ENCODE data around the gene CNIH4. TPM values are rescaled to one million over a fixed set of nuclear protein-coding genes. Genes with fewer than 3 reads are reported as not detected.

The CNIH4 gene
- polyA plus RNA-seq, 1 donor from 2014 or later = 53.2 TPM

- Histone ChIP-seq H3K9ac (ENCODE audit: low read length) (no peak overlapping the region), H3K27ac (ENCODE audit: low read length) (no peak overlapping the region), H3K36me3 (ENCODE audit: insufficient read depth, low read length) (peaks cover 29% of the 10 kb centered on the region), H3K27me3 (ENCODE audit: insufficient read depth, low read depth, low read length) (no peaks in the 10 kb centered on the region), H3F3A (ENCODE audit: insufficient read depth, low read length, poor library complexity, severe bottlenecking) (no peaks in the 10 kb centered on the region), H3K9me2 (ENCODE audit: insufficient read depth, low read length) (no peaks in the 10 kb centered on the region), H2AFZ (ENCODE audit: low read depth, low read length) (no peak overlapping the region), H4K20me1 (ENCODE audit: insufficient read depth) (no peaks in the 10 kb centered on the region), H3K79me2 (replicated peaks; ENCODE audit: insufficient read depth, low read length) (peaks cover 5% of the 10 kb centered on the region), H3K4me3 (ENCODE audit: low read length) (no peak overlapping the region), H3K4me2 (ENCODE audit: low read length) (no peak overlapping the region), H3K9me3 (ENCODE audit: low read length) (no peaks in the 10 kb centered on the region)
- TF ChIP-seq TAF1 (IDR thresholded peaks at IDR 0.05; ENCODE audit: low read depth) (no peak), MXI1 (conservative IDR thresholded peaks at IDR 0.05; ENCODE audit: poor library complexity, severe bottlenecking) (no peak), RAD21 (conservative IDR thresholded peaks at IDR 0.05) (no peak), REST (IDR thresholded peaks at IDR 0.05; ENCODE audit: borderline replicate concordance) (no peak)
Measured at GRCh38 chr1:224393294-224393693, 36.6 kb downstream of the CNIH4 start.

- no peaks in the 10 kb centered on the region for H3F3A ChIP-seq (ENCODE audit: insufficient read depth, low read length, poor library complexity, severe bottlenecking)
- H3K4me2 ChIP-seq (ENCODE audit: low read length) = no peak overlapping the region
- H3K27me3 ChIP-seq (ENCODE audit: insufficient read depth, low read depth, low read length) = no peaks in the 10 kb centered on the region
- no peak overlapping the region for H2AFZ ChIP-seq (ENCODE audit: low read depth, low read length)
- TF ChIP-seq EP300 (conservative IDR thresholded peaks at IDR 0.05; ENCODE audit: poor library complexity, severe bottlenecking) = no peak
- no peak for TF ChIP-seq POLR2AphosphoS5 (IDR thresholded peaks at IDR 0.05)
- no peak for TF ChIP-seq SMC3 (conservative IDR thresholded peaks at IDR 0.05; ENCODE audit: poor library complexity)
- no peak for TF ChIP-seq MXI1 (conservative IDR thresholded peaks at IDR 0.05; ENCODE audit: poor library complexity, severe bottlenecking)
- no peak for TF ChIP-seq CTCF (IDR thresholded peaks at IDR 0.05; ENCODE audit: poor library complexity, severe bottlenecking)
- TF ChIP-seq EZH2 (IDR thresholded peaks at IDR 0.05; ENCODE audit: borderline replicate concordance, insufficient read depth, low read length, poor library complexity, severe bottlenecking) = no peak
- TF ChIP-seq TAF1 (IDR thresholded peaks at IDR 0.05; ENCODE audit: low read depth) = no peak
- TF ChIP-seq REST (IDR thresholded peaks at IDR 0.05; ENCODE audit: borderline replicate concordance) = no peak
- no peak for TF ChIP-seq RAD21 (conservative IDR thresholded peaks at IDR 0.05)
- no peak overlapping the region for H3K4me3 ChIP-seq (ENCODE audit: low read length)
- no peaks in the 10 kb centered on the region for H3K9me3 ChIP-seq (ENCODE audit: low read length)
- H4K20me1 ChIP-seq (ENCODE audit: insufficient read depth) = no peaks in the 10 kb centered on the region
- H3K27ac ChIP-seq (ENCODE audit: low read length) = no peak overlapping the region
- H3K36me3 ChIP-seq (ENCODE audit: insufficient read depth, low read length) = peaks cover 24% of the 10 kb centered on the region
- H3K9ac ChIP-seq (ENCODE audit: low read length) = no peak overlapping the region
- no peaks in the 10 kb centered on the region for H3K9me2 ChIP-seq (ENCODE audit: insufficient read depth, low read length)
- H3K79me2 ChIP-seq (replicated peaks; ENCODE audit: insufficient read depth, low read length) = peaks cover 6% of the 10 kb centered on the region
Measured at GRCh38 chr1:224399887-224400286, 43.2 kb downstream of the CNIH4 start.
